Colonic mucosa (tissue), 4 donors: ENCODE data around the gene SMURF1. TPM values are rescaled to one million over a fixed set of nuclear protein-coding genes. Genes with fewer than 3 reads are reported as not detected.

Source experiments
- DNase-seq: peaks from one replicate; pipeline ENCODE4 v3.0.0-alpha.2; 2020
- H3K27ac ChIP-seq: fragments of 200-600 bp; one replicate; pipeline ENCODE4 v1.8.0; 2021
- H3K27me3 ChIP-seq: fragments of 200-600 bp; one replicate; pipeline ENCODE4 v1.8.0; 2021
- H3K36me3 ChIP-seq: fragments of 200-600 bp; one replicate; pipeline ENCODE4 v1.8.0; 2021
- H3K4me1 ChIP-seq: fragments of 200-600 bp; one replicate; pipeline ENCODE4 v1.8.0; 2021; ENCODE audit warnings: mild to moderate bottlenecking
- H3K4me3 ChIP-seq: fragments of 200-600 bp; one replicate; pipeline ENCODE4 v1.8.0; 2021
- H3K9ac ChIP-seq, 2 donors: one replicate each; pipeline ENCODE4 v1.7.0; 2013; ENCODE audit warnings: control low read depth in 2 of 2, low read depth in 2 of 2, low read length in 2 of 2
- H3K9me3 ChIP-seq: fragments of 200-600 bp; one replicate; pipeline ENCODE4 v1.8.0; 2021
- intact Hi-C: fragments of 100-400 bp; cut with DNase I; formaldehyde crosslinking; loops from one replicate; pipeline ENCODE4 v1.14.1; 2022
- total RNA-seq, 2 donors: library from RNA; stranded (reverse); fragmentation: NEBNext Ultra II Directional in 1 of 2; extraction: Animal tissue kit (Norgen Biotek cat#: 25700) in 1 of 2; gene quantifications; one replicate each; pipeline ENCODE4 v1.2.1, GENCODE V29; 2021
- TF ChIP-seq, protein P1 (sequence below): fragments of 200-600 bp; IDR thresholded peaks from one replicate; pipeline ENCODE4 v1.8.0; 2022; ENCODE audit warnings: antibody characterized with exemption, mild to moderate bottlenecking
- donor health status: healthy.
- donor health status: DM: no; HTN: no; CAD: no.
- donor health status: DM: no; HTN: no; CAD: no.

SMURF1 gene
- total RNA-seq, 2 donors from 2014 or later: 26.8 to 35.5 TPM

DNA sequence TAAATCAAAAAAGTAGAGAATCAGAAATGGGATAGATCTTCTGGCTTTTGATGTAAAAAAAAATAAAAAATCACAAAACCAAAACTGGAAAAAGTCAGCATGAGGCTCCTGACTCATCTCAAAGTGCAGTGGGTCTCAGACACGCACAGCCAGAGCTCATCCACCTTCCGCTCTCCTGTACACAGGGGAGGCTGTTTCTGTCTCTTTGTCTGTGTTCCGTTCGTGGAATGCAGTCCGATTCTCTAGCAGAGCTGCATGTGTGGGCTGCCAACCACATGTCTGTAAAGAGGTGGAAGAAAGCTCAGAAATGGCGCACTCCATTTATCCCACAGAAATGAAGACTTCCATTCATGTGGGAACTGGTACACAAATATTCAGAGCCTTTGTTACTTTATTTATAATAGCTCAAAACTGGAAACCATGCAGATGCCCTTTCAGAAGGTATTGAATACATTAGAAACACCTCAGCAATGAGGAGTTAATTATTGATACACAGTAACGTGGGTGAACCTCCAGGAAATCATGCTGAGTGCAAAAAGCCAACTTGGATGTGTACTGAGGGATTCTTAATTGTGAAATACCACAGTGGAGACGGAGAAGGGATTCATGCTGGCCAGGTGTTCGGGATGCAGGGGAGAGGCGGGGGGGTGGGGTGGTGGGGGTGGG lies 142.3 kb downstream of the SMURF1 start:
- H3K36me3 ChIP-seq: peaks cover 24% of the 10 kb centered on the region
- intact Hi-C loops: no loop called here
- H3K27me3 ChIP-seq: no peaks in the 10 kb centered on the region
- H3K4me3 ChIP-seq: no peak overlapping the region
- no peaks in the 10 kb centered on the region for H3K9me3 ChIP-seq
- H3K9ac ChIP-seq: no peak overlapping the region
- no peaks in the 10 kb centered on the region for H3K4me1 ChIP-seq
- no peak for DNase-seq
- TF ChIP-seq, protein P1, sequence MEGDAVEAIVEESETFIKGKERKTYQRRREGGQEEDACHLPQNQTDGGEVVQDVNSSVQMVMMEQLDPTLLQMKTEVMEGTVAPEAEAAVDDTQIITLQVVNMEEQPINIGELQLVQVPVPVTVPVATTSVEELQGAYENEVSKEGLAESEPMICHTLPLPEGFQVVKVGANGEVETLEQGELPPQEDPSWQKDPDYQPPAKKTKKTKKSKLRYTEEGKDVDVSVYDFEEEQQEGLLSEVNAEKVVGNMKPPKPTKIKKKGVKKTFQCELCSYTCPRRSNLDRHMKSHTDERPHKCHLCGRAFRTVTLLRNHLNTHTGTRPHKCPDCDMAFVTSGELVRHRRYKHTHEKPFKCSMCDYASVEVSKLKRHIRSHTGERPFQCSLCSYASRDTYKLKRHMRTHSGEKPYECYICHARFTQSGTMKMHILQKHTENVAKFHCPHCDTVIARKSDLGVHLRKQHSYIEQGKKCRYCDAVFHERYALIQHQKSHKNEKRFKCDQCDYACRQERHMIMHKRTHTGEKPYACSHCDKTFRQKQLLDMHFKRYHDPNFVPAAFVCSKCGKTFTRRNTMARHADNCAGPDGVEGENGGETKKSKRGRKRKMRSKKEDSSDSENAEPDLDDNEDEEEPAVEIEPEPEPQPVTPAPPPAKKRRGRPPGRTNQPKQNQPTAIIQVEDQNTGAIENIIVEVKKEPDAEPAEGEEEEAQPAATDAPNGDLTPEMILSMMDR: no peak
- H3K27ac ChIP-seq: no peak overlapping the region

DNA sequence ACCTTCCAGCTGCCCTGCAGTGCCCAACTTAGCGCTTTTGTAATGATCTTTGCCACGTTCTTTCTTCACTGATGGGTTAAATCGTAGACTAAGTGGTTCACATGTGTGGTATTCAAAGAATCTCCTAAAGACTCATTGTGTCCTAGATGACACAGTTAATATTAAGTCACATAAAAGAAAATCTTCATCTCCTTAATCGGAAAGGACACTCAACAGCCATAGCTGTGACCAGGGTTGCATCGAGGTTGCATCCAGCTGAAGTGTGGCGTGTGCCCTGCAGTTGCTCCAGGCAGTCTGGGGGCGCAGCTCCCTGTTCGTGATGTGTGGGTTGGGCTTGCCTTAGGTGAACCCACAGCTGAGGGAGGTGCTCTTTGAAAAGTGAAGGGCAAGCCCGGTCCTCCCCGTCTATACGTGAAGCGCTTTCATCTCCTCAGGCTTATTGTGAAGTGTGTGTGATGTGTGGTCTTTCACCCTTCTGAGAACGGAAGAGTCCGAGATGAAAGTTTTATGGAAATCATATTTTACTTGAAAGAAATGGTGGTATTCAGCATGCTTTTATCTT lies 142.9 kb downstream of the SMURF1 start:
- Histone ChIP-seq H3K36me3 (peaks cover 20% of the 10 kb centered on the region), H3K4me3 (no peak overlapping the region), H3K9me3 (no peaks in the 10 kb centered on the region), H3K27ac (no peak overlapping the region), H3K27me3 (no peaks in the 10 kb centered on the region), H3K9ac (no peak overlapping the region), H3K4me1 (no peaks in the 10 kb centered on the region)
- no peak for DNase-seq
- TF ChIP-seq, protein P1: no peak
- intact Hi-C loops: no loop called here

DNA sequence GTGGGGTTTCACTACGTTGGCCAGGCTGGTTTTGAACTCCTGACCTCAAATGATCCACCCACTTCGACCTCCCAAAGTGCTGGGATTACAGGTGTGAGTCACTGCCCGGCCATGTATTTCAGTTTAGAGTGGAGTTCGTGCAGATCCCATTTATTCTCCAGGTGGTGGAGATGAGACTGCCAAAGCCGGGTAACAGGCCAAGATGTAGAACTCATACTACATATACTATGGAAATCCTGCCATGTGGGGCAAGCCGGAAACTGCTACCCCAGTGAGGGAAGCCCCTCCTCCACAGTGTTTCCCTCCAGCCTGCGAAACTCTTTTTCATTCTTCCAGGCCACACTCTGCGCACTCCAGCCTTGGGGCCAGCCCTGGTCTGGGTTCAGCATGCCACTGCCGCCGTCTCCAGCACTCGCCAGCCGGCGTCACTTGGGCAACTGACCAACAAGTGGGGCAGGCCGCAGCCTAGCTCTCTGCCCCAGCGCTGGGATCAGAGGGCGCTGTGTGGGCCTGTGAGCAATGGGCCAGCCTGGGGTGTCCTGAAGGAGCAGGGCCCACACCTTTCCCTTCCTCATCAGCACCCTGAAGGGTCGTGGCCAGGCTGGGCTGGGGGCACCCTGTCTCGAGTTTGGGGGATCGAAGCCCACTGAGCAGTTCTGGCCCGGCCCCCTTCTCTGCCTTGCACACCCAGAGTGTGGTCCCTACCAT lies 143.6 kb downstream of the SMURF1 start:
- intact Hi-C loops: no loop called here
- no peak for DNase-seq
- H3K36me3 ChIP-seq: peaks cover 19% of the 10 kb centered on the region

DNA sequence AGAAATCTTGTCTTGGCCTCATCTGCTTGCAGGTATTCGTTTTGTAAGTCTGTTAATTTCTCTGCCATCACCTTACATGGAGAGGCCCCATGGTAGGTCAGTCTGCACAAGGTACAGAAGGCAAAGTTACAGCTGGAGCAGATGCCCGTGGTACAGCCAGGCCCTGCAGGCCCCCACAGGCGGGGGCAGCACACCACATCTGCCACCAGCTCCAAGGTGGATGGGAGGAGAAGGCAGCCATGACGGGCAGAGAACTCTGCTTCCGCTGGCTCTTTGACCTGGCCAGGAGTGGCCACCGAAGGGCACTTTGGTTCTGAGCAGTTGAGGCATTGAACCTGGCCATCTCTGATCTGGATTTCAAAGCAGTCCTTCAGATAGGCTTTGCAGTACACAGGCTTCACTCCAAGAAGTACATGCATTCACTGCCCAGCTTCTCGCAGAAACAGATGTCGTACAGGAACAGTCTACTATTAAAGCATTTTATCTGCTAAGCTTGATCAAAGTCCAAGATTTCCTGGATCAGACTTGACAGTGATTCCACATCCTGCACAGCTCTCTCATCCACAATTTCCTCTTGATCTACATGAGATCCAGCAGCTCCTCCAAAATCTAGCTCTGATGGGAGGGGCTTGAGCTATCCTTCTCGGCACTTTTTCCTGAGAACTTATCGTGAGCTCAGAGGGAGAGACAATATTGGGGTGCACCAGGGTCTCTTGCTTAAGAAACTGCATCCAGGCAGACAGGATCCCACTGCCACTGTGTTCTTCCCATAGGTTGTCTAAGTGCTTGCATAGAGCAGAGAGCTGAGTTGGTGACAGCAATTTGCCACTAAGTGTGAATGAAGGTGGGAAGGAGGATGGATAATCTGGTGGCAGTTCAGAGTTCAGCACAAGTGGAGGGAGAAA lies 144.8 kb downstream of the SMURF1 start:
- H3K36me3 ChIP-seq: peaks cover 6% of the 10 kb centered on the region
- intact Hi-C loops: no loop called here
- no peak overlapping the region for H3K4me3 ChIP-seq
- H3K9me3 ChIP-seq: no peaks in the 10 kb centered on the region
- H3K27ac ChIP-seq: no peak overlapping the region
- no peaks in the 10 kb centered on the region for H3K27me3 ChIP-seq
- no peak overlapping the region for H3K9ac ChIP-seq
- no peaks in the 10 kb centered on the region for H3K4me1 ChIP-seq
- TF ChIP-seq, protein P1: no peak
- no peak for DNase-seq

More for the DNA sequence above, 143.6 kb downstream of the SMURF1 start:
- TF ChIP-seq, protein P1: no peak
- Histone ChIP-seq H3K27ac (no peak overlapping the region), H3K4me1 (no peaks in the 10 kb centered on the region), H3K4me3 (no peak overlapping the region), H3K9ac (no peak overlapping the region), H3K27me3 (no peaks in the 10 kb centered on the region), H3K9me3 (no peaks in the 10 kb centered on the region)

DNA sequence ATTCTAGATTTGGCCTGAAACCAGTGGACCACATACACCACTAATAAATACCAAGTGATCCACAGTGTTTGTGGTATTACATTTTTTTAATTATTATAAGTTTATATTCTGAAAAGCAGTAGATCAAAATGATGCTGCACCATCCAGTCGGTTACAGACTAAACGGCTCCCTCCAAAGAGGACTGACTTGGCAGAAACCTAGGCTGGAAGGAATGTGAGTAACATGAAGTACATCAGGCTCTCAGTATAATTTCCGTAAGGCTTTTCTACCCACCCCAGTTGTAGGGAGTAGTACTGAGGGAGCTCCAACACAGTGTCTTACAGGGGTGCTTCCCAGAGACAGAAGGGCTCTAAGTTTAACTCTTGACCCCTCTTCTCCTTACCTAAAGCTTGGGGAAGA lies 146.1 kb downstream of the SMURF1 start:
- Histone ChIP-seq H3K4me1 (no peaks in the 10 kb centered on the region), H3K27me3 (no peaks in the 10 kb centered on the region), H3K9me3 (no peaks in the 10 kb centered on the region), H3K27ac (no peak overlapping the region), H3K4me3 (no peak overlapping the region), H3K9ac (no peak overlapping the region), H3K36me3 (no peaks in the 10 kb centered on the region)
- TF ChIP-seq, protein P1: no peak
- DNase-seq: no peak
- intact Hi-C loops: no loop called here
